COLO829 (cell line): ENCODE measurements around the gene MCRIP2.
A peak's percentile ranks its signal among the peaks of the same experiment; 100 is the strongest.

ENCODE experiments used
- DNase-seq: peaks from one replicate; pipeline ENCODE4 v3.0.0; 2012; ENCODE audit warnings: low spot score

The MCRIP2 gene

GRCh38 chr16:648781-649589 lies 7.4 kb downstream of the MCRIP2 start, which contains the start of gene WDR90:
WDR90 (plus strand) TSS chr16:649365; CDS start chr16:649417, 52 bp downstream.
- DNase-seq = peak; percentile 95

GRCh38 chr16:649631-650030 lies 8.0 kb downstream of the MCRIP2 start:
- no peak for DNase-seq

GRCh38 chr16:651844-652243 lies 10.2 kb downstream of the MCRIP2 start:
- peak; percentile 57 for DNase-seq

- DNase-seq = no peak
Measured at GRCh38 chr16:652454-653305, 11.1 kb downstream of the MCRIP2 start.

- DNase-seq = no peak
Measured at GRCh38 chr16:654034-654433, 12.4 kb downstream of the MCRIP2 start.

GRCh38 chr16:657487-657886 lies 15.9 kb downstream of the MCRIP2 start:
- DNase-seq = no peak

- DNase-seq = no peak
Measured at GRCh38 chr16:658679-659571, 17.3 kb downstream of the MCRIP2 start.

GRCh38 chr16:659618-660017 lies 18.0 kb downstream of the MCRIP2 start:
- no peak for DNase-seq

GRCh38 chr16:660132-660458 lies 18.5 kb downstream of the MCRIP2 start:
- DNase-seq = no peak

GRCh38 chr16:660459-661183 lies 19.0 kb downstream of the MCRIP2 start:
- peak; percentile 86 for DNase-seq

- no peak for DNase-seq
Measured at GRCh38 chr16:661184-661821, 19.7 kb downstream of the MCRIP2 start.

- DNase-seq = no peak
Measured at GRCh38 chr16:662095-662494, 20.5 kb downstream of the MCRIP2 start.

GRCh38 chr16:662597-662996 lies 21.0 kb downstream of the MCRIP2 start:
- DNase-seq = no peak

GRCh38 chr16:666572-666971 lies 24.9 kb downstream of the MCRIP2 start:
- DNase-seq = no peak

- DNase-seq = no peak
Measured at GRCh38 chr16:667113-667779, 25.6 kb downstream of the MCRIP2 start.

GRCh38 chr16:667780-668518 lies 26.3 kb downstream of the MCRIP2 start, which contains the start of gene RHOT2:
RHOT2 (plus strand) TSS chr16:668132; CDS start chr16:668200, 68 bp downstream.
- peak; percentile 60 for DNase-seq

- no peak for DNase-seq
Measured at GRCh38 chr16:668519-669171, 27.0 kb downstream of the MCRIP2 start.

GRCh38 chr16:669666-670065 lies 28.0 kb downstream of the MCRIP2 start:
- DNase-seq = no peak
